HepG2 (cell line): Measurements from ENCODE around the gene PLXNA4. TPM values are rescaled to one million over a fixed set of nuclear protein-coding genes. Genes with fewer than 3 reads are reported as not detected.

Experiments used
- ATAC-seq: fragments of 200-7000 bp; cut with Tn5 transposase; 3 replicates; pipeline ENCODE4 v1.9.1; 2020; ENCODE audit warnings: mild to moderate bottlenecking, moderate library complexity
- BruUV-seq: library from RNA; stranded (reverse); fragments of 400-500 nt; replicated peaks from 2 replicates; lab custom pipeline; 2021; lab: Mats Ljungman, UMichigan
- CTCF ChIA-PET: fragments of 300-600 bp; formaldehyde crosslinking; extraction: SDS; loops from one replicate; lab custom pipeline; 2021; ENCODE audit warnings: low total read pairs, inconsistent platforms, low intra/inter-chr PET ratio; lab: Yijun Ruan, JAX
- POLR2A ChIA-PET: fragments of 350-600 bp; sonication (Branson Sonifier 250); formaldehyde crosslinking; loops from one replicate; lab custom pipeline; 2020; ENCODE audit warnings: antibody characterized with exemption, inconsistent platforms; lab: Yijun Ruan, JAX
- DNase-seq: peaks from one replicate; pipeline ENCODE4 v3.0.0-alpha.2; 2015; ENCODE audit warnings: low spot score
- FAIRE-seq: peaks from 3 replicates; lab custom pipeline; 2011; peaks lifted over from hg19 to GRCh38; lab: Jason Lieb, UNC
- H2AFZ ChIP-seq: one replicate; pipeline ENCODE4 v1.6.1; 2011; ENCODE audit warnings: low read length, inconsistent platforms
- H3K27ac ChIP-seq: fragments of 300-600 bp; 3 replicates; pipeline ENCODE4 v1.8.0; 2011; ENCODE audit warnings: mixed run types, mild to moderate bottlenecking, mixed read lengths, low read length, inconsistent platforms; ENCODE audit not compliant: insufficient read depth; ENCODE audit errors: extremely low read length
- H3K27me3 ChIP-seq, 2 experiments: fragments of 200-600 bp in 1 of 2; 2 replicates in 1 of 2; 3 replicates in 1 of 2; pipeline versions ENCODE4 v1.6.0 to v1.8.0; 2011; ENCODE audit warnings: low read length in 2 of 2, mild to moderate bottlenecking in 2 of 2, moderate library complexity in 2 of 2, inconsistent platforms in 1 of 2; ENCODE audit not compliant: insufficient read depth in 2 of 2, control insufficient read depth in 1 of 2
- H3K36me3 ChIP-seq, 2 experiments: fragments of 200-600 bp in 1 of 2; replicated peaks in 1 of 2; 2 replicates in 1 of 2; 3 replicates in 1 of 2; pipeline versions ENCODE4 v1.5.1 to v1.8.0; 2011; ENCODE audit warnings: low read length in 2 of 2, inconsistent platforms in 1 of 2; ENCODE audit not compliant: insufficient read depth in 2 of 2, control insufficient read depth in 1 of 2
- H3K4me1 ChIP-seq: 2 replicates; pipeline ENCODE4 v1.5.1; 2012; ENCODE audit warnings: low read length, inconsistent platforms; ENCODE audit not compliant: insufficient read depth
- H3K4me2 ChIP-seq: 2 replicates; pipeline ENCODE4 v1.6.0; 2011; ENCODE audit warnings: low read depth, low read length, inconsistent platforms
- H3K4me3 ChIP-seq, 3 experiments: fragments of 200-600 bp in 1 of 3; sonication (generic), shearing (Covaris generic) in 1 of 3; replicated peaks in 1 of 3; 2 replicates each; pipeline ENCODE4 v1.5.1; 2011 to 2016; ENCODE audit warnings: low read length in 3 of 3, inconsistent platforms in 2 of 3, low read depth in 2 of 3, mild to moderate bottlenecking in 2 of 3, control low read depth in 1 of 3, mixed read lengths in 1 of 3; ENCODE audit not compliant: insufficient read depth in 1 of 3
- H3K79me2 ChIP-seq: one replicate; pipeline ENCODE4 v1.6.1; 2011; ENCODE audit warnings: low read length, inconsistent platforms; ENCODE audit not compliant: insufficient read depth
- H3K9ac ChIP-seq: 2 replicates; pipeline ENCODE4 v1.6.0; 2011; ENCODE audit warnings: mild to moderate bottlenecking, low read depth, low read length, inconsistent platforms; ENCODE audit not compliant: insufficient read depth
- H3K9me3 ChIP-seq: 2 replicates; pipeline ENCODE4 v1.5.1; 2012; ENCODE audit warnings: mild to moderate bottlenecking, low read length
- H4K20me1 ChIP-seq: 2 replicates; pipeline ENCODE4 v1.6.0; 2011; ENCODE audit warnings: inconsistent platforms, mild to moderate bottlenecking, low read length, moderate library complexity; ENCODE audit not compliant: insufficient read depth
- AKAP8 ChIP-seq: sonication (generic); formaldehyde crosslinking; IDR thresholded peaks from 2 replicates; pipeline ENCODE4 v1.5.1; 2020; ENCODE audit warnings: mild to moderate bottlenecking, missing genetic modification reagents
- ETV5 ChIP-seq: IDR thresholded peaks from 2 replicates; pipeline ENCODE4 v1.6.1; 2018; ENCODE audit warnings: missing biosample characterization, missing genetic modification reagents, inconsistent platforms, borderline replicate concordance
- ETV6 ChIP-seq: sonication (generic); formaldehyde crosslinking; conservative IDR thresholded peaks from 2 replicates; pipeline ENCODE4 v1.4.0; 2020; ENCODE audit warnings: missing genetic modification reagents
- NBN ChIP-seq: fragments of 450-650 bp; conservative IDR thresholded peaks from 2 replicates; pipeline ENCODE4 v1.6.1; 2017
- PREB ChIP-seq: sonication (generic); formaldehyde crosslinking; IDR thresholded peaks from 2 replicates; pipeline ENCODE4 v1.4.0; 2020; ENCODE audit warnings: missing genetic modification reagents
- PRPF4 ChIP-seq: fragments of 200-400 bp; formaldehyde crosslinking; IDR thresholded peaks from 2 replicates; pipeline ENCODE4 v1.6.1; 2016; ENCODE audit warnings: low read length, low read depth; ENCODE audit not compliant: poor library complexity, severe bottlenecking
- RFXAP ChIP-seq: sonication (generic); formaldehyde crosslinking; IDR thresholded peaks from 2 replicates; pipeline ENCODE4 v1.4.0; 2020; ENCODE audit warnings: missing genetic modification reagents, borderline replicate concordance
- SOX13 ChIP-seq, 3 experiments: fragments of 450-650 bp in 1 of 3; sonication (generic) in 1 of 3; formaldehyde crosslinking in 1 of 3; IDR thresholded peaks in 2 of 3; conservative IDR thresholded peaks in 1 of 3; 2 replicates each; pipeline versions ENCODE4 v1.5.0 to v1.6.1; 2016 to 2020; ENCODE audit warnings: antibody characterized with exemption in 1 of 3, mild to moderate bottlenecking in 1 of 3, missing compliant biosample characterization in 1 of 3, missing genetic modification reagents in 1 of 3, moderate library complexity in 1 of 3
- TBX3 ChIP-seq: fragments of 450-650 bp; IDR thresholded peaks from 2 replicates; pipeline ENCODE4 v1.6.1; 2017; ENCODE audit warnings: antibody characterized with exemption, mild to moderate bottlenecking, inconsistent platforms, borderline replicate concordance
- TCF12 ChIP-seq, 2 experiments: fragments of 450-650 bp in 1 of 2; sonication (generic) in 1 of 2; formaldehyde crosslinking in 1 of 2; IDR thresholded peaks; 2 replicates each; pipeline versions ENCODE4 v1.6.1 to v1.8.0; 2017 to 2022; ENCODE audit warnings: antibody characterized with exemption in 1 of 2, mild to moderate bottlenecking in 1 of 2, missing genetic modification reagents in 1 of 2, moderate library complexity in 1 of 2
- TERF1 ChIP-seq: sonication (generic); formaldehyde crosslinking; IDR thresholded peaks from 2 replicates; pipeline ENCODE4 v1.8.0; 2022; ENCODE audit warnings: mild to moderate bottlenecking, missing genetic modification reagents, moderate library complexity
- THAP11 ChIP-seq: IDR thresholded peaks from 2 replicates; pipeline ENCODE4 v1.6.1; 2016; ENCODE audit warnings: missing biosample characterization, missing genetic modification reagents
- ZNF296 ChIP-seq: sonication (generic); formaldehyde crosslinking; conservative IDR thresholded peaks from 2 replicates; pipeline ENCODE4 v1.5.0; 2020; ENCODE audit warnings: mild to moderate bottlenecking, missing genetic modification reagents
- ZNF784 ChIP-seq: sonication (generic); formaldehyde crosslinking; IDR thresholded peaks from 2 replicates; pipeline ENCODE4 v1.5.1; 2020; ENCODE audit warnings: missing genetic modification reagents, mild to moderate bottlenecking, borderline replicate concordance
- WGBS: methylation state at CpG from one replicate; pipeline ENCODE4 v1.1.6; 2017; ENCODE audit warnings: low lambda C conversion rate; 5-methylcytosine and 5-hydroxymethylcytosine counted together
- in situ Hi-C: cut with HindIII; loops from 2 replicates; pipeline ENCODE4 v1.10.0; 2017; ENCODE audit warnings: low pct_unique_long_range_greater_than_20kb; ENCODE audit not compliant: extremely low pct_ligation_motif_present
- intact Hi-C: fragments of 100-400 bp; cut with micrococcal nuclease; formaldehyde crosslinking; loops from one replicate; pipeline ENCODE4 v1.10.0; 2022; ENCODE audit not compliant: unreplicated experiment
- polyA plus RNA-seq, 8 experiments: library from polyadenylated mRNA; depleted of rRNA in 3 of 8; stranded (reverse) in 7 of 8; unstranded in 1 of 8; fragments of >200 nt; fragmentation: Illumina TruSeq in 4 of 8; extraction: Trizol in 4 of 8; gene quantifications; 2 replicates each; pipeline versions ENCODE4 v1.2.1 to v1.2.3, GENCODE V29; 2011 to 2016; ENCODE audit warnings: low read depth in 4 of 8, missing spikeins in 1 of 8, mixed read lengths in 1 of 8; ENCODE audit not compliant: insufficient read depth in 1 of 8
- total RNA-seq, 5 experiments: library from RNA; depleted of rRNA; stranded (reverse); fragments of >200 nt; fragmentation: Illumina TruSeq; extraction: Trizol; gene quantifications; 2 replicates each; pipeline ENCODE4 v1.2.3, GENCODE V29; 2016; ENCODE audit warnings: low read depth in 1 of 5

PLXNA4 gene
- total and polyA plus RNA-seq, 2 of the 13 experiments (the other 11 are each of a cell fraction or from before 2014, with no cell fraction given): 0.01 to 0.04 TPM

GRCh38 chr7:132351954-132352499 is 224.2 kb downstream of the PLXNA4 start:
- no peaks in the 10 kb centered on the region; the same call in 1 of the 2 replicates for H4K20me1 ChIP-seq
- no peak overlapping the region for H3K4me2 ChIP-seq
- no peak overlapping the region for H3K4me3 ChIP-seq
- FAIRE-seq (no peak), DNase-seq (no peak), ATAC-seq (no peak)
- in situ Hi-C loops: no loop called here
- intact Hi-C loops: no loop called here
- no peaks in the 10 kb centered on the region for H3K4me1 ChIP-seq
- no peaks in the 10 kb centered on the region for H3K9me3 ChIP-seq
- ChIA-PET POLR2A (no interaction called here), CTCF (no interaction called here)
- H3K9ac ChIP-seq: no peak overlapping the region
- H3K36me3 ChIP-seq: no peaks in the 10 kb centered on the region
- H2AFZ ChIP-seq: no peak overlapping the region
- no TSS peak for BruUV-seq
- H3K27me3 ChIP-seq: peaks cover 1 to 21% of the 10 kb centered on the region in 2 experiments; a peak in 3 of 5 replicates
- no peak overlapping the region for H3K27ac ChIP-seq
- WGBS: 0% methylated on average over 8 of the region's 12 CpGs
- H3K79me2 ChIP-seq: no peaks in the 10 kb centered on the region
- no peak for TF ChIP-seq ETV5 (CRISPR knock-in tag)
- TF ChIP-seq ZNF784 (CRISPR knock-in tag): no peak
- TF ChIP-seq RFXAP (CRISPR knock-in tag): no peak
- no peak for TF ChIP-seq PREB (CRISPR knock-in tag)
- TF ChIP-seq ZNF296 (CRISPR knock-in tag): no peak
- TF ChIP-seq PRPF4: no peak
- TF ChIP-seq ETV6 (CRISPR knock-in tag): no peak
- no peak for TF ChIP-seq TERF1 (CRISPR knock-in tag)
- TF ChIP-seq TBX3: no peak
- TF ChIP-seq NBN: no peak
- TF ChIP-seq SOX13 (IDR thresholded peaks at IDR 0.05): no peak
- TF ChIP-seq SOX13 (CRISPR knock-in tag; conservative IDR thresholded peaks at IDR 0.05 in 1 of 2, IDR thresholded peaks at IDR 0.05 in 1 of 2): no peak
- TF ChIP-seq THAP11: no peak
- no peak for TF ChIP-seq AKAP8 (CRISPR knock-in tag)
- no peak for TF ChIP-seq TCF12 (IDR thresholded peaks at IDR 0.05)
- no peak for TF ChIP-seq TCF12 (CRISPR knock-in tag; IDR thresholded peaks at IDR 0.05)
- TF ChIP-seq, all 625 proteins: peak for 0
